Measurements from ENCODE around the gene TSKU.

Gene TSKU

DNA sequence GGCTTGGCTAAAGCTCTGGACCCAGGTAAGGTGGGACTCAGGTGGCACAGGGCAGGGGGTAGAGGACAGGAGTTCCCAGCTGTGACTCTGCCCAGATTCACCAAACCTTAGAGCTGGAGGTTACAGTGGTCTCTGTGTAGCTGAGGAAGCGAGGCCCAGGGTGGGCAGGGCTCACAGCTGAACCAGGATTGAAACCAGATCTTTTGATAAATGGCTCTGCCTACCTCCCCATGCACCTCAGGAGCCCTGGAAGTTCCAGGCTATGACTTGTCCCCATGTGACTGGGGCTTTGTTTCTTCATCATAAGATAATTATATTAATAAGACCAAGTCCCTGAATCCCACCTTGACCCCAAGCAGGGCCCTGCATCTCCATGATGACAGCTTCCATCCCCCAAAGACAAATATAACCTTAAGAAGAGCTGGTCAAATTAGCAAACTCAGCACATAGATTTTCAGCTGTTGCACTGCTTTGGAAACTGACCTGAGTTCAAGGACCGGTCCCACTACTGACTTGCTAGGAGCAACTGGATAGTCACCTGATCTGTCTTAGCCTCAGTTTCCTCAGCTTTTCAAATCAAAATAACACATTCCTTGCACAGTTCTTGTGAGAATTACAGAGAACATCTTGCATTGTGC, 21.3 kb upstream of the TSKU start:
- TF ChIP-seq CEBPB (IDR thresholded peaks at IDR 0.05) (no peak), EP300 (IDR thresholded peaks at IDR 0.05; ENCODE audit: borderline replicate concordance) (no peak), NFIC (IDR thresholded peaks at IDR 0.05) (no peak), ZBTB7A (IDR thresholded peaks at IDR 0.05; ENCODE audit: low read depth) (no peak), TAF1 (IDR thresholded peaks at IDR 0.05; ENCODE audit: low read depth) (no peak), CREB1 (IDR thresholded peaks at IDR 0.05; ENCODE audit: low read depth) (no peak), TEAD4 (IDR thresholded peaks at IDR 0.05) (no peak), EGR1 (IDR thresholded peaks at IDR 0.05) (no peak), TCF12 (IDR thresholded peaks at IDR 0.05; ENCODE audit: low read depth) (no peak), FOXM1 (IDR thresholded peaks at IDR 0.05; ENCODE audit: borderline replicate concordance, low read depth) (no peak), YY1 (IDR thresholded peaks at IDR 0.05; ENCODE audit: low read depth) (no peak), RAD21 (IDR thresholded peaks at IDR 0.05; ENCODE audit: low read depth) (no peak)
- TF ChIP-seq, protein P1, sequence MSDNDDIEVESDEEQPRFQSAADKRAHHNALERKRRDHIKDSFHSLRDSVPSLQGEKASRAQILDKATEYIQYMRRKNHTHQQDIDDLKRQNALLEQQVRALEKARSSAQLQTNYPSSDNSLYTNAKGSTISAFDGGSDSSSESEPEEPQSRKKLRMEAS (IDR thresholded peaks at IDR 0.05): no peak
- TF ChIP-seq, protein P2, sequence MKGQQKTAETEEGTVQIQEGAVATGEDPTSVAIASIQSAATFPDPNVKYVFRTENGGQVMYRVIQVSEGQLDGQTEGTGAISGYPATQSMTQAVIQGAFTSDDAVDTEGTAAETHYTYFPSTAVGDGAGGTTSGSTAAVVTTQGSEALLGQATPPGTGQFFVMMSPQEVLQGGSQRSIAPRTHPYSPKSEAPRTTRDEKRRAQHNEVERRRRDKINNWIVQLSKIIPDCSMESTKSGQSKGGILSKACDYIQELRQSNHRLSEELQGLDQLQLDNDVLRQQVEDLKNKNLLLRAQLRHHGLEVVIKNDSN (IDR thresholded peaks at IDR 0.05): no peak
- TF ChIP-seq, protein P3, sequence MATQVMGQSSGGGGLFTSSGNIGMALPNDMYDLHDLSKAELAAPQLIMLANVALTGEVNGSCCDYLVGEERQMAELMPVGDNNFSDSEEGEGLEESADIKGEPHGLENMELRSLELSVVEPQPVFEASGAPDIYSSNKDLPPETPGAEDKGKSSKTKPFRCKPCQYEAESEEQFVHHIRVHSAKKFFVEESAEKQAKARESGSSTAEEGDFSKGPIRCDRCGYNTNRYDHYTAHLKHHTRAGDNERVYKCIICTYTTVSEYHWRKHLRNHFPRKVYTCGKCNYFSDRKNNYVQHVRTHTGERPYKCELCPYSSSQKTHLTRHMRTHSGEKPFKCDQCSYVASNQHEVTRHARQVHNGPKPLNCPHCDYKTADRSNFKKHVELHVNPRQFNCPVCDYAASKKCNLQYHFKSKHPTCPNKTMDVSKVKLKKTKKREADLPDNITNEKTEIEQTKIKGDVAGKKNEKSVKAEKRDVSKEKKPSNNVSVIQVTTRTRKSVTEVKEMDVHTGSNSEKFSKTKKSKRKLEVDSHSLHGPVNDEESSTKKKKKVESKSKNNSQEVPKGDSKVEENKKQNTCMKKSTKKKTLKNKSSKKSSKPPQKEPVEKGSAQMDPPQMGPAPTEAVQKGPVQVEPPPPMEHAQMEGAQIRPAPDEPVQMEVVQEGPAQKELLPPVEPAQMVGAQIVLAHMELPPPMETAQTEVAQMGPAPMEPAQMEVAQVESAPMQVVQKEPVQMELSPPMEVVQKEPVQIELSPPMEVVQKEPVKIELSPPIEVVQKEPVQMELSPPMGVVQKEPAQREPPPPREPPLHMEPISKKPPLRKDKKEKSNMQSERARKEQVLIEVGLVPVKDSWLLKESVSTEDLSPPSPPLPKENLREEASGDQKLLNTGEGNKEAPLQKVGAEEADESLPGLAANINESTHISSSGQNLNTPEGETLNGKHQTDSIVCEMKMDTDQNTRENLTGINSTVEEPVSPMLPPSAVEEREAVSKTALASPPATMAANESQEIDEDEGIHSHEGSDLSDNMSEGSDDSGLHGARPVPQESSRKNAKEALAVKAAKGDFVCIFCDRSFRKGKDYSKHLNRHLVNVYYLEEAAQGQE (IDR thresholded peaks at IDR 0.05; ENCODE audit: low read depth): no peak

DNA sequence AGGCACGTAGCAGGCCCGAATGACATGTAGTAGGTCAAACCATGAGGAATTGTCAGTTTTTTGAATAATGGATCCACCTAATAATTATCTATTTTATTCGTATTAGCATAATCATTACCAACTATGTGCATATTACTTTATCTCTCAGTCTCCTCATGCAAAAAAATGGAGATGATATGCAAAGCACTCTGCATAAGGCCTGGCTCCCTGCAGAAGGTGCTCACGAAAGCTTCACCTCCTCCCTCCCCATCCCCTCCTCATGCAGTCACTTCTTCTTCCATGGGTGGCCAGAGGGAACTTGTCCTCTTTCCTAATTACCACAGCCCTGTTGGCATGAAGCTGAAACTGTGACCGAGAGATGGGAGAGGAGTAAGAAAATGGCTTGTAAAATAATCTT, 20.8 kb upstream of the TSKU start:
- no peak for TF ChIP-seq YY1 (IDR thresholded peaks at IDR 0.05; ENCODE audit: low read depth)

DNA sequence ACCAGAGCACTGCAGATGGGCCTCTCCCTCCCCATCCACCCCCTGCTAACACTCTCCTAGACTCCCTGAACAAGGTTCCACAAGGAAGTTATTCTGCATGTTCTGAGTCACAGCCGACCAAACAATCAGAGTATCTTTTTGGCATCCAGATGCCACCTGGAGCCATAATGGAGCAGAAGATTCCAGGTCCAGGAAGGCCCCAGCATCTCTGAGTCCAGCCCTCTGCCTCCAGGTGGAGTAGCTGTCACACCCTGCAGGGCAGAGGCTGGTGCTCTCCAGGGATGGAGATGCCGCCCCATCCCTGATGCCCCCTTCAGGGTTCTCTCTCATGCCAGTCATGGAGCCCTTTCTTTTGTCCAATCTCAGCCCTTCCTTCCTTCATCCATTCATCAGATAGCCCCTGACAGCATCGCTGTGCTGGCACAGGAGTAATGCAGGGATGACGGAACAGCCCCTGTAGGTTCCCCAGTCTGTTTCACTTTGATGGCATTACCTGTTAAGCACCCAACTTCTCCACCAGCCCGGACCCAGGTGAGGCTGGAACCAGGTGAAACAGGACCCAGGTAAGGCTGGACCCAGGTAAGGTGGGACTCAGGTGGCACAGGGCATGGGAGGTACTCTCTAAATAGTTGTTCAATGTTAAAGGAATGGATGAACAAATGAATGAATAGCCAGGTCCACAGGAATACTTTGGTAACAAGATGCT, 20.1 kb upstream of the TSKU start:
- TF ChIP-seq CEBPB (IDR thresholded peaks at IDR 0.05): no peak
- no peak for TF ChIP-seq CREB1 (IDR thresholded peaks at IDR 0.05; ENCODE audit: low read depth)
- no peak for TF ChIP-seq YY1 (IDR thresholded peaks at IDR 0.05; ENCODE audit: low read depth)
- TF ChIP-seq TAF1 (IDR thresholded peaks at IDR 0.05; ENCODE audit: low read depth): no peak
- no peak for TF ChIP-seq TCF12 (IDR thresholded peaks at IDR 0.05; ENCODE audit: low read depth)
- no peak for TF ChIP-seq TEAD4 (IDR thresholded peaks at IDR 0.05)
- TF ChIP-seq RAD21 (IDR thresholded peaks at IDR 0.05; ENCODE audit: low read depth): no peak
- TF ChIP-seq, protein P3 (IDR thresholded peaks at IDR 0.05; ENCODE audit: low read depth): no peak
- no peak for TF ChIP-seq ZBTB7A (IDR thresholded peaks at IDR 0.05; ENCODE audit: low read depth)
- no peak for TF ChIP-seq EP300 (IDR thresholded peaks at IDR 0.05; ENCODE audit: borderline replicate concordance)
- no peak for TF ChIP-seq NFIC (IDR thresholded peaks at IDR 0.05)
- no peak for TF ChIP-seq FOXM1 (IDR thresholded peaks at IDR 0.05; ENCODE audit: borderline replicate concordance, low read depth)
- TF ChIP-seq, protein P1 (IDR thresholded peaks at IDR 0.05): no peak
- TF ChIP-seq, protein P2 (IDR thresholded peaks at IDR 0.05): no peak
- no peak for TF ChIP-seq EGR1 (IDR thresholded peaks at IDR 0.05)

DNA sequence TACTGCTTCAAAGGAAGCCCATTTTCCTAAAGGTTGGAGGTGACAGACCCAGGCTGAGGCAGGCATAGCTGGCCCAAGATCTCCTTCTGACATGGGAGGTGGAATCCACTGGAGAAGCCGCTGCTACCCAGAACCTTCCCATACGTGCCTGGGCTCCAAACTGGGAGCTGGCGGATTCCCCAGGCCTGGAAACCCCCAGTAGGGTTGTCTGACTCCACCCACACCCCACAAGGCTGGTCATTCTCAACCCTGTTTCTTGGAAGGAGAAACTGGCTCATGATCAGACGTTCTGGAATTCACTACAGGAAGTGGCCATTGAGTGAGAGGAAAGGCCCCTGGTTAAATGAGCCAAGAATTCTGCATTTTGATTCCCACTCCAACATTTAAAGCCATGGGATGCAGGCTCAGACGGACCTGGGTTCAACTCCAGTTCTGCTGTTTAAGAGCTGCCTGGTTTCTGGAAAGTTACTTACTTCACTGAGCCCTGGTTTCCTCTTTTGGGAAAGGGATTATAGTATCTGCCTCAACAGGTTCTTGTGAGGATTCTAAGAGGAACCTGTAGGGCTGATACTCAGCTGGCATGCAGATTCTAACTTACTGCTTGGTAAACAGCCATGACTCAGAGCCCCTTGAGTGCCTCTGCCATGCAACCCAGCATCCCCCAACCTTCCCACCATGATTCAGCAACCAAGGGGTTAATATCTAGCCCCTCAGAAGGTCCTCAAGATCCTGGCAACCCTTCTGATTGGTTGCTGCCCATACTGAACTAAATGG, 19.4 kb upstream of the TSKU start:
- TF ChIP-seq CEBPB (IDR thresholded peaks at IDR 0.05) (no peak), EGR1 (IDR thresholded peaks at IDR 0.05) (no peak), ZBTB7A (IDR thresholded peaks at IDR 0.05; ENCODE audit: low read depth) (no peak), RAD21 (IDR thresholded peaks at IDR 0.05; ENCODE audit: low read depth) (no peak), EP300 (IDR thresholded peaks at IDR 0.05; ENCODE audit: borderline replicate concordance) (no peak), TEAD4 (IDR thresholded peaks at IDR 0.05) (no peak), YY1 (IDR thresholded peaks at IDR 0.05; ENCODE audit: low read depth) (no peak), TCF12 (IDR thresholded peaks at IDR 0.05; ENCODE audit: low read depth) (no peak), NFIC (IDR thresholded peaks at IDR 0.05) (no peak)
- TF ChIP-seq, protein P2 (IDR thresholded peaks at IDR 0.05): no peak
